Inflammatory macrophage (primary cell): ENCODE measurements around the gene KRTCAP2.
A peak's percentile ranks its signal among the peaks of the same experiment; 100 is the strongest.
"Not testable (repeated sequence)": the region's sequence is repeated elsewhere in the genome, so short reads cannot be mapped to it uniquely, and the experiment has no call there.

Source experiments
- DNase-seq, 2 donors: peaks; one replicate each; pipeline ENCODE4 v3.0.0-alpha.2; 2020 to 2022
- total RNA-seq, 18 experiments: gene quantifications; one replicate each; lab custom pipeline; 2026; ENCODE audit warnings: mixed read lengths in 6 of 18, inconsistent platforms in 2 of 18; lab: John Stamatoyannopoulos, UW

The KRTCAP2 gene
- total RNA-seq, result 0.88 to 6.6 (median 2.1) reads per million in 18 experiments

DNA sequence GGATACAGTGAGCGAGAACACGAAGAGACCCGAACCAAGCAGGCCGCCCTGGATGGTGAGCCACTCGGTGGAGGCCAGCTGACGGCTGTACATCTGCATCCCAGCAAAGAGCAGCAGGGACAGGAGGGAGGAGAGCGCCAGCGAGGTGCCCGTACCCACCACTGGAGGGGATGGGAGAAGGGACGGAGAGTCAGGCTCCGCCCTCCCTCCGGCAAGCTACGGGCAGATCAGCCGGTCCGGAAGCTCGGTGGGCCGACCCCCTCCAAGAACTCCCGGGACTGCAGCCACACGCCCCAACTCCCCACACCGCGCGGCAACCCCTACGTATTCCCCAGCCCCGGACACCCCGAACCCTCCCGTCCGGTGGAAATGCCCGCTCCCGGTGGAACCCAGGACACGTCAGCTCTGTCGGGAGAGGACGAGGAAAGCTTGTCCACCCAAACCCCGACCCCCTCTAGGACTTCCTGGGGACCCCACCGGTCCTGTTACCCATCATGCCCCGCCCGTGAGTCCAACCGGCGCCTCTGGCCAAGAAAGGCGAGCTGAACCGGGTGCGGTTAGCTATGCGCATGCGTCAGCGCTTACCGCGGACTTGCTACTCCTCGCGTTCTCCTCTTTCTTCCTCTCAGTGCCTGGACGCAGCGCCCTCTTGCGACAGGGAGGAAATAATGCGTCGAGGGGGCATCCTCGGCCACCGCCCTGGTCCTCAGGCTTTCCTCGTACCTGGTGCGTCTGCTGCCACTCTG, at the start of gene KRTCAP2:
TSS of gene KRTCAP2 (minus strand) at position 573 of the 746 bp plus-strand sequence. CDS start at position 493, 80 bp downstream.
- peak; percentile 95 to 96 for DNase-seq

GRCh38 chr1:155220211-155220965, 47.3 kb upstream of the KRTCAP2 start:
- peak; percentile 42 to 46 for DNase-seq

- DNase-seq, result peak; percentile 88 to 95
Observed at GRCh38 chr1:155219592-155220031, 46.5 kb upstream of the KRTCAP2 start.

DNA sequence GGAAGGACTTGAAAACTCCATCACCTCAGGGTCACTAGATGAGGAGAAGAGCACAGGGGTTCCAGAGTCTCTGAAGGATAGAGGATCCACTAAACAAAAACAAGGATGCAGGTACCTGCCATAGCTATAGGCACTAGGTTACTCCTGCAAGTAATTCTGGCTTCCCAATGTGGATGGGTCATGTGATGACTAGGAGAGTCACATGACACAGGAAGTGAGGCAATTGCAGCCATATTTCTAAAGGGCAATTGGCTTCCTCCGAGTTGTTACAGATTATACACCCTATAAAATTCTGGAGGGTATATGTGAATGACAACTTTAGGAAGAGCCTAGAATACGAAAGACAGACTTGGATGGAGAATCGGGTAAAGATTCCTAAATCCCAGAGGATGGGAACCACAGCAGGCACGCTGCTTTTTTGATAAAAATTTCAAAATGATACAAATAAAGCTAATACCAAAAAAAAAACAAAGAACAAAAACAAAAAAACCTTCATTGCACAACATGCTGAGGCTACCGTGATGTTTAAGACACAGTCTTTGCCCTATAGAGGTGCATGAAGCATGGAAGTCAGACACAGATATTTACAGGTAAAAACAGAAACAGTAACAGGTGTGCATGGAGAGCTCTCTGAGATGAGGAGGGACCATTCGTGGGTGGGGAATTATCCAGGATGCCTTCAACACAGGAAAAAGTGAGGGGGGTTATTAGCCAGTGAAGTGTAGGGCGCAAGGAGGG, 45.9 kb upstream of the KRTCAP2 start:
- peak; percentile 76 to 79 for DNase-seq

DNA sequence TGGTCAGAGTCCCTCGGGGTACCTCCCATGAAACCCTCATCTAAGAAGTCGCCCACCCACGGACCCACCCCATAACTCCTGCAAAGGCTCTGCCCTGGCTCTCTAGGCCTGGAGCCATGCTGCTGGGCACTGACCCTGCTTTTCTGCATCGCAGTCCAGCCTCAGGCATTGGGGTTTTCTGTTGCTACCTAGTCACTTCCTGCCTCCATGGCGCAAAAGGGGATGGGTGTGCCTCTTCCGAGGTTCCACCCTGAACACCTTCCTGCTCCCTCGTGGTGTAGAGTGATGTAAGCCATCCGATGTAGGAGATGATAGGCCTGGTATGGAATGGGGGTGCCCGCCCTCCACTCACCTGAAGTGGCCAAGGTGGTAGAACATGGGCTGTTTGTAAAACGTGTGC, 41.6 kb upstream of the KRTCAP2 start:
- not testable (repeated sequence) for DNase-seq

GRCh38 chr1:155212051-155212440, 38.9 kb upstream of the KRTCAP2 start:
- DNase-seq, result not testable (repeated sequence)

DNA sequence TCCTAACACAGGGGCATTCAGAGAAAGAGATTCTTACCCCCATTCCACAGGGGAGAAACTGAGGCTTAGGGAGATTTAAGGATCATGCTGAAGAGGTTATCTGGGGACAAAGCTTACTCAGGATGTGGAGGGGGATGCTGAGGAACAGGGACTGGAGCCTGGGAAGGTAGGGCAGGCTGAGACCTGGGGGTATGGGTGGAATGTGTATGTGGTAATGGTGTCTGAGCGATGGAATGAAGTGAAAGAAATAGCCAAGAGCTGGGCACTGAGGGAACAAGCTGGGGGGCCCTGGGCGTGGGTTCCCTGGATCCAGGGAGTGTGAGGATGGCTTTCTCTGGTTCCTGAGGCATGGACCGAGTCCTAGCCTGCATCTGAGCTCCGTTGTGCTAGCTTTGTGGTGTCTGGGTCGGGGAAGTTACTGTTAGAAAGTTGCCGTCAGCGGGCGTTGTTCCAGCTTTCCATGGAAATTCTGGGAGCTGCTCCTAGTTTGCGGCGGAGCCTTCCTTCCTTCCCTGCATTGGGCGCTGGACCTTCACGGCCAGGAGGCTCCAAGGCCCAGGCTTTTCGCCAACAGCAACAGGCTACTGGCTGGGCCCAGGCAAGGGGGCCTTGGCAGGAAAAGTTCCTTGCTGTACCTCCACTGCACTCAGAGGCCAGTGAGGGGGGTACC, 38.4 kb upstream of the KRTCAP2 start:
- DNase-seq, result not testable (repeated sequence)

DNA sequence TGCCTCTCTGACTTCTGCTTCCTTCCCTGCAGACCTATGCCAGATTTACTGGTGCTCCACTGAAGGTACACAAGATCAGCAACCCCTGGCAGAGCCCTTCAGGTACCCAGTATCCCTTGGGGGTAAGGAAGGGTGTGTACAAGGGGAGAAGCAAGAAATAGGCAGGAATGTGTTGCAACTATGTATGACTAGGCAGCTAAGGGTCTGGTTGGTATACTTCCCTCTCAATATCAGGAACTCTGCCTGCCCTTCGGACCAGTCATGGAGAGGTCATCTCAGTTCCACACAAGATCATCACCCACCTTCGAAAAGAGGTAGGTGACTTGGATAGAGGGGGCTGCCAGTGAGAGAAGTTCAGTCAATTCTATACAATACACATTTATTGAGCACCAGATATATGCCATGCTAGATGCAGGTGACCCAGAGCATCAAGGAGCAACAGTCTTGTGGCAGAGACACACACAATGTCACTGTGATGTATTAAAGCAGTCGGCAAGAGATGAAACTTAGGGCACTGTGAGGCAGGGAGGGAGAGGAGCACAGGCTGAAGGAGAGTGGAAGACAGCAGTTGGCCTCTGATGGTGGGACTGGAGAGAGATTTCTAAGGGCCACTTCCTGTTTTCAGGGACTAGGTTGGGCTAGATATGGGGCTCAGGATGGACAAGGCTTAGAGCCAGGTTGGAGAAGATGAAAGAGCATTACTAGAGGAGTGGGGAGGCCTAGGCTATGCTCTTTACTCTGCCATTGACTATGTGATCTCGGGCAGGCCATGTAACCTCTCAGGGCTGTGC, 37.4 kb upstream of the KRTCAP2 start:
- DNase-seq, result peak; percentile 84 to 86

DNA sequence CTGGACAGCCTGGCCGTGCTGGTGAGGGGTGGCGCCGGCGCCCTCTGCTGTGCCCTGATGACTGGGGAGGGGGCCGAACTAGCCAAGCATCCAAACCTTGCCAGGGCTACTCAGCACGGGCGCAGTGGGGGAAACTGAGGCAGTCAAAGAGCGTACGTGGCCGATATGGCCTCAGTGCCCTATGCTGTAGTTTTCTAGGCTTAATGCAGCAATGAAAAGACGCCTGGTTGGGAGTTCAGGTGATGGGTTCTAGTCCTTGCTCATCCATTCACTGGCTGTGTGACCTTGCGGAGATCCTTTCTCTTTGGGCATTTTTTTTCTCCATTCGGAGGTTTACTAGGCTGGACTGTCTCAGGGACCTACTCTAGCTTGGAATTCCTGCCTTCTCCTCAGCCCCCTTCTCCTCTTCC, 36.2 kb upstream of the KRTCAP2 start:
- no peak for DNase-seq

DNA sequence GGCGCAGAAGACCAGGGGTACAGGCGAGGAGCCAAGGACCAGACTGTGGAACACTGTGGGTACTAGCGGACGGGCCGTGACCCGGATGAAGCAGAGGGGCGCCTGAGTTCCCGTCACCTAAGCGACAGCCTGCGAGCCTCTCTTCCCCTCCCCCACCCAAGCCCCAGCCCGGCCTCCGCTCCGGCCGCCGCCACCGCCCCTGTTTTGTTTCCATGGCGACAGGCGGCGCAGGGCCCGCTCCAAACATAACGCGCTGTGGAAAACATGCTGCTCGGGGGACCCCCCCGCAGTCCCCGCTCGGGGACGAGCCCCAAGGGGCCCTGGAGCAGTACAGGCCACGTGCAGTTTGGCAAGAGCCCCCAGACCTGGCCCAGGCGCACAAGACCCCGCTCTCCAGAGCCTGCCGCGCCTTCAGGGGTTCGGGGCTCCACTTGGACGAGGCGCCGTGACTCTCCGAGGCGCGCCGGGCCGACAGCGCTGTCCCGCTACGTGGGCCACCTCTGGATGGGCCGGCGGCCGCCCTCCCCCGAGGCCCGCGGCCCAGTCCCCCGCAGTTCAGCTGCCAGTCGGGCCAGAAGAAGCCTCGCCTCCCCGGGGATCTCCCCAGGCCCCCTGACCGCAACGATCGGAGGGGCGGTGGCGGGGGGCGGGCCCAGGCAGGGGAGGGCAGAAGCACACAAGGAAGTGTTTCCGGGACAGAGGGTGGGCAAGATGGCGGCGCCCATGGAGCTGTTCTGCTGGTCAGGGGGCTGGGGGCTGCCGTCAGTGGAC, 35.6 kb upstream of the KRTCAP2 start, which contains the start of gene MTX1:
TSS of gene MTX1 (plus strand) at position 155 of the 771 bp plus-strand sequence. CDS start at position 265, 110 bp downstream.
- peak; percentile 73 to 87 for DNase-seq

DNA sequence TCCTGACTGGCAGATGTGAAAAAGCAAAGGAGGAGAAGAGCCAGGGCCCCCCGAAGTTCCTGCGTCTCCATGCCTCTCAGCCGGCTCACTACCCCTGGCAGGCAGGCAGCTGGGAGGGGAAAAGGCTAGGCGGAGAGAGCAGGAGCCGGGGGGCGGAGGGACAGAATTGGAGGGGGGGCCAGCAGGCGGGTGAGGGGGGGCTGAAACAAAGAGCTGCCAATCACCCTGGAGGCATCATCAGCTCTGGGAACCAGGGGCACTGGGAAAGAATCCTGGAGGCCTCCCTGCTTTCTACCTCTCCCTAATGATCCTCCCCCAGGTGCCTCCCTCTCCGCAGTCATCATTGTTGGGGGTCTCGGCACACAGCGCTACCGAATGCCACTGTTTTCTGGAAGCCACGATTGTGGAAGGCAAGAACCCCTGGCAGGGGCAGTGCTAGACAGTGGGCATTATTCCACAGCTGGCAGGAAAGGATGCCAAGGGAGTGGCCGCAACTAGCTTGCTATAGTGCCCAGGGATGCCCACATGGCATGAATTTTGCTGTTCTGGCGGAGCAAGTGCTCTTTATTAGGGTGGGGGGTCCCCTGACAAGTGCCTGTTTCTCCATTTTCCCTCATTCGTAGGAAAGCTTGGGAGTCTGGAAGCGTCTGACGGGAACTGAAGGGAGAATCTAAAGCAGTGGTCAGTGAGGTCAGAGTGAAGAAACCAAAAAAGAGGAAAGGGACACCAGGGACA, 34.9 kb upstream of the KRTCAP2 start, which contains the start of gene THBS3:
TSS of gene THBS3 (minus strand) at position 92 of the 735 bp plus-strand sequence. CDS start at position 71, 21 bp downstream.
- DNase-seq, result no peak

- DNase-seq, result peak; percentile 77 to 81
Observed at GRCh38 chr1:155206891-155207805, 34.0 kb upstream of the KRTCAP2 start.

GRCh38 chr1:155205969-155206593, 33.0 kb upstream of the KRTCAP2 start:
- DNase-seq, result no peak

DNA sequence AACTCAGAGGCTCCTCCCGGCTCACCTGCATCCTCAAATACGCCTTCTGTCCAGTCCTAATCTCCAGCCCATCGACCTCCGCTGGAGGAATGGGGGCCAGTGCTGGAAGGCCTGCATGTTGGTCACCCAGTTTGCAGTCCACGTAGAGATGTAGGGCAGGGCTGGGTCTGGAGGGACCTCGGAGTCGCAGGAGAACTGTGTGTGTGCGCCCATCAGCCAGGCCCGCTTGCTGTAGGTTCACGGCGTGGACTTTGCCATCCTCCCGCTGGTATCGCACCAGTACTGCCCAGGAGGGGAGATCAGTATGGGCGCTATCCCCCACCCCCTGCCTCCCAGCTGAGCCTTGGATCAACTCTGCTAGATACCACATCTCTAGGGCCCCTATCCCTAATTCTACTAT, 31.9 kb upstream of the KRTCAP2 start:
- DNase-seq, result no peak

GRCh38 chr1:155202731-155203515, 29.8 kb upstream of the KRTCAP2 start:
- DNase-seq, result no peak

DNA sequence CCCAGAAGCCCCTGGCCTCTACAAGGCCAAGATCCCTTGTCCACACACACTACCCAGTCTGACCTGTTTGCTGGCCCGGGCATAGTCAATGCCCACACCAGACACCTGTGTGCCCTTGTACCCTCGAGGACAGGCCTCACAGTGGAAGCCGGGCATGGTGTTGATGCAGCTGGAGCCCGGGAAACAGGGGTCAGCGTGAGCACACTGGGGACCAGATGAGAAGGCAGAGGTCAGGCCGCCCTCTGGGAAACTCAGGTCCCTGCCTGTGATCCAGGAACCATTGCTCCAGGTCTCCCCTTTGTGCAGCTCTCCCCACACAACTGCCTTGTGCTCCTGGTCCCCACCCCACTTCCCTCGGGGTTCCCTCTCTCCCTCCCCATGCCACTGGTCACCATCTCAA, 29.1 kb upstream of the KRTCAP2 start:
- DNase-seq, result no peak

DNA sequence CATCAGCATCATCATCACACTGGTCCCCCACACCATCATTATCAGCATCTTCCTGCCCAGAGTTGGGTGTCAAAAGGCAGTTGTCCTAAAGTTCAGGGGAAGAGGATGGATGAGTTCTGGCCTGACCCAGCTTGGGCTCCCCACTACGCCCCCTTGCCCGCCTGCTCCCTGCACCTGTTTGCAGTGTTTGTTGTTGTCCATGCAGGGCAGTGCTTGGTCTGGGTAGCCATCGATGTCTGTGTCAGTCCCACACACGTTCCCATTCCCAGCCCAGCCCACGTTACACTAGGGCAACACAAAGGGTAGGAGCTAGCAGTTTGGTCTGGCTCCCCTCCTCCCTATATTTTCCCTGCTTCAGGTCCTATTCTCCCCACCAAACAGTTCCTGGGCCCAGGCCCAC, 27.8 kb upstream of the KRTCAP2 start:
- no peak for DNase-seq
